Right ventricle myocardium superior (tissue), 1 donor: ENCODE results near the gene TMTC1. TPM values are rescaled to one million over a fixed set of nuclear protein-coding genes. Genes with fewer than 3 reads are reported as not detected.

Experiments
- ATAC-seq: fragments of 200-7000 bp; cut with Tn5 transposase; one replicate; pipeline ENCODE4 v1.9.1; 2020; ENCODE audit warnings: mild to moderate bottlenecking; ENCODE audit not compliant: poor library complexity
- DNase-seq: peaks from one replicate; pipeline ENCODE4 v3.0.0-alpha.2; 2020
- intact Hi-C: fragments of 100-400 bp; cut with DNase I; formaldehyde crosslinking; loops from one replicate; pipeline ENCODE4 v1.11.2; 2022
- total RNA-seq: library from RNA; stranded (reverse); fragmentation: NEBNext Ultra II Directional; extraction: Animal tissue kit (Norgen Biotek cat#: 25700); gene quantifications from one replicate; pipeline ENCODE4 v1.2.1, GENCODE V29; 2021
- donor health status: DM: no; HTN: yes; CAD: no; lungs with severe emphysema.

Gene TMTC1
- total RNA-seq, 1 donor from 2014 or later = 29.1 TPM

GRCh38 chr12:29611906-29612305, 171.8 kb downstream of the TMTC1 start:
- DNase-seq = no peak
- peak; percentile 34 for ATAC-seq
- intact Hi-C loops = no loop called here

GRCh38 chr12:29610473-29611170, 173.1 kb downstream of the TMTC1 start:
- intact Hi-C loops = no loop called here
- no peak for ATAC-seq
- DNase-seq = no peak

- ATAC-seq (peak; percentile 30), DNase-seq (no peak)
- intact Hi-C loops = no loop called here
Measured at GRCh38 chr12:29609431-29610215, 174.1 kb downstream of the TMTC1 start.

- ATAC-seq (no peak), DNase-seq (no peak)
- intact Hi-C loops = no loop called here
Measured at GRCh38 chr12:29608581-29608980, 175.2 kb downstream of the TMTC1 start.

GRCh38 chr12:29599381-29599780, 184.4 kb downstream of the TMTC1 start:
- intact Hi-C loops = no loop called here
- DNase-seq (no peak), ATAC-seq (no peak)

GRCh38 chr12:29595071-29595755, 188.5 kb downstream of the TMTC1 start:
- ATAC-seq (no peak), DNase-seq (no peak)
- intact Hi-C loops = no loop called here

GRCh38 chr12:29593001-29593400, 190.7 kb downstream of the TMTC1 start:
- ATAC-seq (no peak), DNase-seq (no peak)
- intact Hi-C loops = no loop called here

- DNase-seq (no peak), ATAC-seq (peak; percentile 91)
- intact Hi-C loops = no loop called here
Measured at GRCh38 chr12:29591140-29592020, 192.4 kb downstream of the TMTC1 start.

GRCh38 chr12:29589851-29590250, 193.9 kb downstream of the TMTC1 start:
- no peak for DNase-seq
- intact Hi-C loops = no loop called here
- ATAC-seq = no peak

GRCh38 chr12:29589286-29589820, 194.4 kb downstream of the TMTC1 start:
- DNase-seq (no peak), ATAC-seq (no peak)
- intact Hi-C loops = no loop called here

- DNase-seq = peak; percentile 44
- ATAC-seq = peak; percentile 53
- intact Hi-C loops = no loop called here
Measured at GRCh38 chr12:29582677-29583272, 201.0 kb downstream of the TMTC1 start.

- DNase-seq = no peak
- intact Hi-C loops = no loop called here
- ATAC-seq = peak; percentile 33
Measured at GRCh38 chr12:29582146-29582545, 201.6 kb downstream of the TMTC1 start.

- DNase-seq = no peak
- intact Hi-C loops = no loop called here
- no peak for ATAC-seq
Measured at GRCh38 chr12:29581631-29582030, 202.1 kb downstream of the TMTC1 start.

- no peak for ATAC-seq
- intact Hi-C loops = no loop called here
- no peak for DNase-seq
Measured at GRCh38 chr12:29580971-29581370, 202.8 kb downstream of the TMTC1 start.

GRCh38 chr12:29578731-29579130, 205.0 kb downstream of the TMTC1 start:
- ATAC-seq = no peak
- no peak for DNase-seq
- intact Hi-C loops = no loop called here

- DNase-seq = no peak
Measured at GRCh38 chr12:29578070-29578469, 205.7 kb downstream of the TMTC1 start.

GRCh38 chr12:29574500-29574899, 209.2 kb downstream of the TMTC1 start:
- intact Hi-C loops = no loop called here
- DNase-seq (no peak), ATAC-seq (no peak)

More at GRCh38 chr12:29578070-29578469, 205.7 kb downstream of the TMTC1 start:
- ATAC-seq = peak; percentile 67
- intact Hi-C loops = no loop called here

- intact Hi-C loops = no loop called here
- DNase-seq (no peak), ATAC-seq (no peak)
Measured at GRCh38 chr12:29572938-29573337, 210.8 kb downstream of the TMTC1 start.
